Fibroblast of pulmonary artery (primary cell): ENCODE data around the gene GLMP.

Source experiments
- DNase-seq: peaks from one replicate; pipeline ENCODE4 v3.0.0-alpha.2; 2010; ENCODE audit warnings: low read depth
- H3K4me3 ChIP-seq: replicated peaks from 2 replicates; pipeline ENCODE4 v1.5.1; 2011; ENCODE audit warnings: low read depth, mild to moderate bottlenecking, control low read depth, low read length, moderate library complexity
- CTCF ChIP-seq: IDR thresholded peaks from 2 replicates; pipeline ENCODE4 v1.5.1; 2011; ENCODE audit warnings: mild to moderate bottlenecking, control low read depth, low read length, inconsistent platforms; ENCODE audit errors: missing control alignments

The GLMP gene

GRCh38 chr1:156289857-156290256 lies 5.6 kb downstream of the GLMP start:
- no peak for TF ChIP-seq CTCF
- DNase-seq: no peak
- no peak overlapping the region for H3K4me3 ChIP-seq

- H3K4me3 ChIP-seq: no peak overlapping the region
- no peak for TF ChIP-seq CTCF
- DNase-seq: no peak
These were observed 9.4 kb downstream of the GLMP start for GRCh38 chr1:156286061-156286460.

- no peak for DNase-seq
- no peak overlapping the region for H3K4me3 ChIP-seq
- TF ChIP-seq CTCF: no peak
These were observed 10.0 kb downstream of the GLMP start for GRCh38 chr1:156285437-156285836.

GRCh38 chr1:156284757-156285156 lies 10.7 kb downstream of the GLMP start:
- no peak for TF ChIP-seq CTCF
- no peak overlapping the region for H3K4me3 ChIP-seq
- DNase-seq: no peak

GRCh38 chr1:156284112-156284511 lies 11.4 kb downstream of the GLMP start, which contains the start of gene TMEM79:
TMEM79 (plus strand) TSS chr1:156284325; CDS start chr1:156285227, 902 bp downstream.
- peak within 1 kb of the TSS; percentile 93 for H3K4me3 ChIP-seq

GRCh38 chr1:156283521-156283920 lies 12.0 kb downstream of the GLMP start:
- TF ChIP-seq CTCF: no peak
- peak overlapping the region; percentile 93 for H3K4me3 ChIP-seq
- no peak for DNase-seq

More at GRCh38 chr1:156284112-156284511, 11.4 kb downstream of the GLMP start, which contains the start of gene TMEM79:
- no peak for DNase-seq
- no peak for TF ChIP-seq CTCF

GRCh38 chr1:156282479-156283222 lies 12.8 kb downstream of the GLMP start, which contains the start of gene SMG5:
SMG5 (minus strand) TSS chr1:156282825; CDS start chr1:156282680, 145 bp downstream.
- TF ChIP-seq CTCF: no peak
- H3K4me3 ChIP-seq: peak within 1 kb of the TSS; percentile 93
- DNase-seq: peak; percentile 100
